Measurements from ENCODE around the gene KIAA0825.
A peak's percentile ranks its signal among the peaks of the same experiment; 100 is the strongest.

Gene KIAA0825, protein sequence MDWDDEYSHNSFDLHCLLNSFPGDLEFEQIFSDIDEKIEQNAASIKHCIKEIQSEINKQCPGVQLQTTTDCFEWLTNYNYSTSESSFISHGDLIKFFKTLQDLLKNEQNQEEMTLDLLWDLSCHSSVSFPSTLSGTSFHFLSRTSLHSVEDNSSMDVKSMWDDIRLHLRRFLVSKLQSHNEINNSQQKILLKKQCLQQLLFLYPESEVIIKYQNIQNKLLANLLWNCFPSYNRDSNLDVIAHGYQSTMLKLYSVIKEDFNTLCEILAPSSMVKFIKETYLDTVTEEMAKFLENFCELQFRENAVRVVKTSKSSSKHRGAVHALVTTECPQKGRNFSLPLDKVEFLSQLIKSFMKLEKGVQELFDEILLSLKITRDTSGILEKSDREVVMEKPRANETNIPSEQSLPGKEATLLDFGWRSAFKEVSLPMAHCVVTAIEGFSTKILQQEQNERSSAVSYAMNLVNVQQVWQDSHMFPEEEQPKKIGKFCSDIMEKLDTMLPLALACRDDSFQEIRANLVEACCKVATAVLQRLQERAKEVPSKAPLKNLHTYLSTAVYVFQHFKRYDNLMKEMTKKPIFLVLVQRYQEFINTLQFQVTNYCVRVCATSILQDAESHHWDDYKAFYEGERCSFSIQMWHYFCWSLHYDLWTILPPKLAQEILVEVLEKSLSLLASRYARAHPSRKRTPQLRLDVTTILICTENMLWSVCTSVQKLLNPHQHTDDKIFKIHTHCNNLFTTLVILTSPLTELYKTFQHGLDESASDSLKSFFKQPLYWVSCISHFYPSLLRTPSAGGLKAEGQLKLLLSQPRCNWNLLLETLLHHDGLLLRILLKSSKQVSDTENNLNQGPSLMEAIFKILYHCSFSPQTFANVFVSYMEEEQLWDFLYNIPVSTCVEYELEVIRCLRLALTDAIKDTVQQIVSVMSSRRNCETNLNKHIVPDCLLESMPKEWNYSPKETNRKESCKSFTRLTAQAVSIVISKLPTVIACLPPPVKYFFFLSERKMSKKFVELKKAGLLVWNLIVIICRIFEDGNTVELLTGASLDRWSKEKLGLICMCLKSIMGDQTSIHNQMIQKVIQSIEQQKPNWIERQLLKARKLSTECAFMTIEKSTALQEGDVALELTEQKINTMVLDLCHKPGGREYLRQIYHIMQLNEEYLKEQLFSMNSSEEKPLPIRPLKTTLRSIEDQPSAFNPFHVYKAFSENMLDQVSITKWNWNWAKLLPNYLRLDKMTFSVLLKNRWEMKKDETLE (N-terminal part only)

DNA sequence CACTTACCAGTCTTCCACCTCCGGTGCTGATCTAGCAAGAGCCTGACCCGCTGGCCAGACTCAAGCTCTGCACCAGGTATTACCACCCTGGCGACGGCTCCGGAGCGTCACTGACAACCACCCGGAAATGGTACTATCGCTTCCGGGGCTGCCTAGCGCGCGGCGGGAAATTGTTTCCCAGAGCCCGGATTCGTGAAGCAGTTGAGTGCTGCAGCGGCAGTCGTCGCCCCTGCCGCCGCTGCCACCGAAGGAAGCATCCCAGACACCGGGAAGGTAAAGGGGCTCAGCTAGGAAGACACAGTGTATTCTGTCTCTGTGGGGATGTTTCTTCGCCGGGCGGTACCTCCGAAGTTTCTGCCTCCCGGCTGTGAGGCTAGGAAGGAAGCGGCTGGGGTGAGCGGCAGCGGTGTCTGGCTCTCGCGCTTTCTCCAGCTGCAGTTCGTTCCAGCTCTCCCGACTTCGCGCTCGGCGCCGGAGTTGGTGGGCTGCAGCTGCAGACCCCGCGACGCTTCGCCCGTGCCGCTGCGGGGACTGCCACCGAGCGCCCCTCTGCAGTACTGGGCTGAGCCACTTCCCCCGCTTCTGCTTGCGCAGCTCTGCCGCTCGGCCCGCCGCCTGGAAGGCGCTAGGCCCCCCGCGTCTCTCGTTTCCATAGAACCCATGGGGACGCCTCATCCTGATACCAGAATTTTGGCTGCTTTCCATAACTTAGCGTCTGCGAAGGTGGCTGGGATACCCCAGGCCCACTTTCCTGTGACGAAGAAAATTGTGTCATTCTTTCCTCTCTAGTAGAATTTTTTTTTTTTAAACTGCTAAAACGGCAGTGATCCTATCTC lies at the start of gene KIAA0825, which contains the start of gene SLF1:
TSS of gene KIAA0825 (minus strand) at position 112 of the 836 bp plus-strand sequence. CDS start 81,478 bp downstream, outside the sequence.
TSS of gene SLF1 (plus strand) at position 177 of the 836 bp plus-strand sequence. CDS start 10,142 bp downstream, outside the sequence.
- peak; percentile 84 to 96 (median 91) for DNase-seq
- intact Hi-C loops (cut with DNase I) = no loop called here

DNA sequence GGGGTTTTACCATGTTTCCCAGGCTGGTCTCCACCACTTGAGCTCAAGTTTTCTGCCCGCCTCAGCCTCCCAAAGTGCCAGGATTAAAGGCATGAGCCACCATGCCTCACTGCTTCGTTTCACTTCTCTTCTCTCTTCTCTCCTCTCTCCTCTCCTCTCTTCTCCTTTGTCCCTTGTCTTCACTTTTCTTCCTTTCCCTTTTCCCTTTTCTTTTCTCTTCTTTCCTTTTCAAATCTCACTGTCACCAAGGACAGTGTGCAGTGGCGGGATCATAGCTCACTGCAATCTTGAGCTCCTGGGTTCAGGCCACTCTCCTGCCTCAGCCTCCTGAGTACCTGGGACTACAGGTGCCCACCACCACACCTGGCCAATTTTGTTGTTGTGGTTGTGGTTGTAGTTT lies 49.5 kb upstream of the KIAA0825 start:
- DNase-seq = no peak
- intact Hi-C loops (cut with DNase I) = no loop called here

- intact Hi-C loops (cut with DNase I) = no loop called here
- peak in 1 of 42 donors; percentile 6 for DNase-seq
Observed at GRCh38 chr5:94661086-94661485, 42.7 kb upstream of the KIAA0825 start.

GRCh38 chr5:94660506-94660905 lies 42.1 kb upstream of the KIAA0825 start:
- intact Hi-C loops (cut with DNase I) = no loop called here
- DNase-seq = no peak

DNA sequence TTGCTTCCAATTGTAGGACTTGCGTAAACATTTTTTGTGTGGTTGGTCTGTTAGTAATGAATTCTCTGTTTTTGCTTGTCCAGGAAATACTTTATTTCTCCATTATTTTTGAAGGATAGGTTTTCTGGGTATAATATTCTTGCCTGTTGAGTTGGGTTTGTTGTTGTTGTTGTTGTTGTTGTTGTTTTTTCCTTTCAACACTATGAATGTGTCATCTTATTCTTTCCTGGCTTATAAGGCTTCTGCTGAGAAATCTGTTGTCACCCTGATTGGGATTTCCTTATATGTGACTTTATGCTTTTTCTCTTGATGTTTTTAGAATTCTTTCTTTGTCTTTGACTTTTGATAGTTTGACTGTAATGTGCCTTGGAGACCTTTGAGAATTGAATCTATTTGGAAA lies 39.9 kb upstream of the KIAA0825 start:
- intact Hi-C loops (cut with DNase I) = no loop called here
- no peak for DNase-seq

- intact Hi-C loops (cut with DNase I) = no loop called here
- DNase-seq = no peak
Observed at GRCh38 chr5:94649874-94650273, 31.5 kb upstream of the KIAA0825 start.

DNA sequence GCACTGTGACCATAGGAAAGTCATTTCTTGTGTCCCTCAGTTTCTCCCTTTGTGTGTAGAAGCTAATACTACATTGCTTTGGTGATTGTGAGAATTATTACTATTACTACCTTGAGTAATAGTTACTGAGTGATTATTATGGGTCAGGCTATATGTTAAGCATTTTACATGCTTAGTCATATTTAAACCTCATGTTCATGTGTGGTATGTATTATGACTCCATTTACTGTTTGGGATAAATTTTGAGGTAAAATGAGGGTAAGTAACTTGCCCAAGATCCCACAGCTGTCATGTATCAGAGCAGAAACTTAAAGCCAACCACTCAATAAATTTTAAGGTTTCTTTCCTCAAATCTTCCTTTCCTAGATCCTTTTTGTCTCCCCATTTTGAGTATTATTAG lies 28.4 kb upstream of the KIAA0825 start:
- DNase-seq = no peak
- intact Hi-C loops (cut with DNase I) = no loop called here

- intact Hi-C loops (cut with DNase I) = no loop called here
Observed at GRCh38 chr5:94645053-94645452, 26.6 kb upstream of the KIAA0825 start.

DNA sequence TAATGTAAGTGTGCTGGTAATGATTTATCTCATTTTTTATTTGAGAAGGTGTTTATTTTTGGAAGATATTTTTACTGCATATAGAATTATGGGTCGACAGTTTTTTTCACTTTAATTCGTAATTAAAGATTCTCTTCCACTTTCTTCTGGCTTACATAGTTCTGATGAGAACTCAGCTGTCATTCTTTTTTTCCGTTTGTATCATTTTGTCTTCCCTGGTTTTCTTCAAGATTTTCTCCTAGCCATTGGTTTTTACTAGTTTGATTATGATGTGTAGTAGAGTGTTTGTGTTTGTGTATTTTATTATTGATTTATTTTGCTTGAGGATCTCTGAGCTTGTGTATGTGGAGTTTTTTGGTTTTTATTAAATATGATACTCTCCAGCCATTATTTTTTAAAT lies 21.8 kb upstream of the KIAA0825 start:
- DNase-seq = no peak
- intact Hi-C loops (cut with DNase I) = no loop called here

More at GRCh38 chr5:94645053-94645452, 26.6 kb upstream of the KIAA0825 start:
- no peak for DNase-seq

DNA sequence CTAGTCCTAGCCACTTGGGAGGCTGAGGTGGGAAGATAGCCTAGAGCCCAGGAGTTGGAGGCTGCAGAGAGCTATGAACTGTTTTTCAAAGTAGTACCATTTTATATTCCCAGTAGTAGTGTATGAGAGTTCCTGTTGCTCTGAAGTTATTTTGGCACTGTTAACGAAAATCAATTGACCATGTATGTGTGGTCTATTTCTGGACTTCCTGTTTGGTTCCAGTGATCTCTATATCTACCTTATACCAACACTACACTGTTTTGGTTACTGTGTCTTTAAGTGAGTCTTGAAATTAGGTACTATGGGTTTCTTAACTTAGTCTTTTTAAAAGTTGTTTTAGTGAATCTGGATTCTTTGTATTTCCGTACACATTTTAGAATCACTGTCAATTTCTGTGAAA lies 13.6 kb upstream of the KIAA0825 start:
- intact Hi-C loops (cut with DNase I) = no loop called here
- DNase-seq = no peak

- intact Hi-C loops (cut with DNase I) = no loop called here
- no peak for DNase-seq
Observed at GRCh38 chr5:94627191-94627590, 8.8 kb upstream of the KIAA0825 start.

DNA sequence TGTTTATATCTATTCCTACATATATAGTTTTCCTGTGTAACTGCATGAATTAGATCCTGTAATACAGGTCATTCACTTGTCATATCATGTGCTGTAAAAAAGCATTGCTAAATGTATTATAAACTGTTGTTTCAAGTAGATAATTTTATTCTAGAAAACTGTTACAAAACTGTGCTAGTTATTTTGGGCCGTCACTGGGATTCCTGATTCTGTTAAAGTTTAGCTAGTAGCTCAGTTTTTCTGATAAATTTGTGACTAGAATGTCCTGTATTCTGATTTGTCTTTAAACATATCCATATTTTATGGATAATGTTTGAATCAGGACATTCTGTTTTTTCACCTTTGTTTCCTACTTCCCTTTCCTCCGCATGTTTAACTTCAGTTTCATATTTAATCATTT lies 5.5 kb upstream of the KIAA0825 start:
- no peak for DNase-seq
- intact Hi-C loops (cut with DNase I) = no loop called here

DNA sequence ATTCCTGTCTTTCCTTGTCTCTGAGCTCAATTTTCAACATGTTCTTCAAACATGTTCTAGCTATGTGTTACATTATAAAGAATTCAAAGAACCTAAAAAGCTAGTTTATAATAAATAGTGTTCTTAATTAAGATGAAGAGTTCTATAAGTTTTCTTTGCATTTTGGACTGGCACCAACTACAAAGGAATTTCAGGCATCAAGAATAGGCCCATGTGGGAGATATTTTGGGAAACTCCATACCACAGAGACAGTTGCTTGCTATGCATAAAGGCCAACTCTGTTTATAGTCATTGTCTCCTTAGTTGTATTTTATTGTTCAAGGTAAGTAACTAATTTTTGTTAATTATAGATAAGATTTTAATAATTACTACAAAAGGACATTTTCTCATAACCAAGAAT lies 4.6 kb upstream of the KIAA0825 start:
- intact Hi-C loops (cut with DNase I) = no loop called here
- no peak for DNase-seq

DNA sequence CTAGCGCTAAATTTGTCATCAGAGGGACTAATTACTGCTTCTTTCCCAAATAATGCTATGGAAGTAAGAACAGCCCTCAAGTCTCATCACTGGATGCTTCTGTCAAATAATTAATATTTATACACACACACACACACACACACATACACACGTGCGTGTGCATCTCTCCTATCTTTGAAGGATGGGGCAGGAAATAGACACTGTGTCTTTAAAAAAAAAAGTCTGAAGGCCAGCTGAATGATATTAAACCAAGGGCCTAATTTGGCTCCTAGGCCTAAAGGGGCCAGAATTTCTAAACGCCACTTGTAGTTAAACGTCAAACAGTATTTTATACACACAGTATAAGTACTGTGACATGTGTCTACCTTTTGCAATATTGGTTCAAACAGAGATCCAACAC lies 3.4 kb upstream of the KIAA0825 start:
- intact Hi-C loops (cut with DNase I) = no loop called here
- no peak for DNase-seq

DNA sequence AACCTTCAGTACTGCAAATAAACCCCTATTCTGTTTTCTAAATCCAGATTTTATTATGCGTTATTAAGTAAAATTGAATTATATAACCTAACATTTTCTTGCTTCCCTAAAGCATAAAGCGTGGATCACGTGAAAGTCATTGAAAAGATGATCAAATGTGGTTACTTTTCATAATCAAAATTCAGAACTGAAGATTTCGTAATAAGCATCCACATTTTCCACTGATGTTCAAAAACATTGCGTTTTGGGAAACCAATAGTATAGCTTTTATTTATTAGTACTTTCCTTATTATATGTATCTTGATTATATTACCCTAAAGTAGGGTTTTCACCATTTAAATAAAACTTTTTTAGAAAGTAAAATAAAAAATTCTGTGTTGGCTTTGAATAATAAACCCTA lies 1.9 kb upstream of the KIAA0825 start:
- intact Hi-C loops (cut with DNase I) = no loop called here
- DNase-seq = no peak

- DNase-seq = peak in 37 of 42 donors; percentile 20 to 76 (median 55)
- intact Hi-C loops (cut with DNase I) = no loop called here
Observed at GRCh38 chr5:94618029-94618492, 343 bp downstream of the KIAA0825 start.

GRCh38 chr5:94615862-94616261 lies 2.5 kb downstream of the KIAA0825 start:
- intact Hi-C loops (cut with DNase I) = no loop called here
- no peak for DNase-seq

GRCh38 chr5:94614156-94614805 lies 4.1 kb downstream of the KIAA0825 start:
- intact Hi-C loops (cut with DNase I) = no loop called here

More at GRCh38 chr5:94614156-94614805, 4.1 kb downstream of the KIAA0825 start:
- no peak for DNase-seq
